Uterus (tissue), 4 donors: ENCODE measurements around the gene C7orf57. TPM values are rescaled to one million over a fixed set of nuclear protein-coding genes. Genes with fewer than 3 reads are reported as not detected.
A peak's percentile ranks its signal among the peaks of the same experiment; 100 is the strongest.
"Not testable (repeated sequence)": the region's sequence is repeated elsewhere in the genome, so short reads cannot be mapped to it uniquely, and the experiment has no call there.

Experiments
- DNase-seq, 2 donors: peaks; one replicate each; pipeline ENCODE4 v3.0.0-alpha.2; 2019 to 2020
- H3K27ac ChIP-seq, 2 donors: fragments of 200-600 bp; sonication (generic); 1 replicate in 1 of 2; 2 replicates in 1 of 2; pipeline ENCODE4 v1.5.1; 2016 to 2018
- H3K27me3 ChIP-seq, 2 donors: fragments of 200-600 bp; sonication (generic); one replicate each; pipeline ENCODE4 v1.5.1; 2018 to 2019; ENCODE audit warnings: control low read depth in 1 of 2
- H3K36me3 ChIP-seq, 2 donors: fragments of 200-600 bp; sonication (generic); one replicate each; pipeline ENCODE4 v1.5.1; 2019; ENCODE audit warnings: control low read depth in 1 of 2
- H3K4me1 ChIP-seq, 2 donors: fragments of 200-600 bp; sonication (generic); one replicate each; pipeline ENCODE4 v1.5.1; 2018 to 2019; ENCODE audit warnings: control low read depth in 1 of 2
- H3K4me3 ChIP-seq, 2 donors: fragments of 200-600 bp; sonication (generic); 1 replicate in 1 of 2; 2 replicates in 1 of 2; pipeline ENCODE4 v1.5.1; 2018 to 2019; ENCODE audit warnings: mild to moderate bottlenecking in 1 of 2
- H3K9me3 ChIP-seq, 2 donors: fragments of 200-600 bp; sonication (generic); one replicate each; pipeline ENCODE4 v1.5.1; 2019; ENCODE audit warnings: control low read depth in 1 of 2
- POLR2A ChIP-seq, 2 donors: fragments of 450-650 bp; IDR thresholded peaks; one replicate each; pipeline ENCODE4 v1.6.1; 2016; ENCODE audit warnings: antibody characterized with exemption in 2 of 2, mild to moderate bottlenecking in 1 of 2, moderate library complexity in 1 of 2
- intact Hi-C: fragments of 100-400 bp; cut with DNase I; formaldehyde crosslinking; loops from one replicate; pipeline ENCODE4 v1.15.1; 2023; ENCODE audit warnings: low total_unique reads
- total RNA-seq, 4 donors: library from RNA; depleted of rRNA in 3 of 4; stranded (reverse); fragments of >200 nt in 3 of 4; gene quantifications; one replicate each; pipeline versions ENCODE4 v1.1.0 to v1.2.4, GENCODE V29; 2014 to 2023
- TF ChIP-seq, protein P1 (sequence below), 4 experiments: fragments of 200-600 bp in 2 of 4; fragments of 450-650 bp in 2 of 4; sonication (generic) in 2 of 4; IDR thresholded peaks; one replicate each; pipeline ENCODE4 v1.5.1; 2016 to 2019; ENCODE audit warnings: antibody characterized with exemption in 4 of 4, mild to moderate bottlenecking in 2 of 4, moderate library complexity in 1 of 4
- donor health status: DM: yes; HTN: yes; CAD: no.

Gene C7orf57
- under 1 TPM in 1 of 4 donors, not detected in 3; 0.76 TPM for total RNA-seq

DNA sequence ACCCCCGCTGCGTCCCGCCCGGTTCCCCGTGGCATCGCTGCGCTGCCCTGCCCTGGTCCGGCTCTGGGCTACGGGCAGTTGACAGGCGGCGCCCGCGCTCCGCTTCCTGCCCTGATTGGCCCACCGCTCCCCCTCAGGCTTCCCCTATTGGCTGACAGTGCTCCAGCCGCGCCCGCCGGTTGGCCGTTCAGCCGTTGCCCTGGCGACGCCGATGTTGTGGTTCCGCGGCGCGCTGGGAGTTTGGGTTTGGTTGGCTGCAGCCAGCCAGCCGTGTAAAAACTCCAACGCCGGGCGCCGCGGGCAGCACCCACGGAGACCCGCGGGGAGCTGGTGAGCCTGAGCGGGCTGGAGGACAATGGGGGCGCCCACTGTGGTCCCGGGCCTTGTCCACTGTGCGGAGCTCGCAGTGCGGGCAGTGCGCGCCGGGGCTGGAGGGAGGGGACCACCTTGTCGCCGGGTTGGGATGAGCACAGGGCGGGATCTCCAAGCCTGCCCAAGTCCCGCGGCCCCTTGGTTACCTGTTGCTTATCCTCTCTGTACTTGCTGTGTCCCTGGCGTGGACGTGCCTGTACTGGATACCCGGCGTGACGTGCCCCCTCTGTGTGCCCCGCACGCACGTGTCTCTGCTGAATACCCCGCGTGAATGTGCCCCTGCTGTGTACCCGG lies at the start of gene C7orf57:
C7orf57 (plus strand) TSS at position 243 of the 666 bp plus-strand sequence. CDS start 766 bp downstream, outside the sequence.
- no peaks in the 10 kb centered on the region for H3K27me3 ChIP-seq
- H3K27ac ChIP-seq: no peak within 1 kb of the TSS
- H3K4me1 ChIP-seq: no peaks in the 10 kb centered on the region
- DNase-seq: peak; percentile 73 to 83
- peak within 1 kb of the TSS; percentile 30 to 37 for H3K4me3 ChIP-seq
- intact Hi-C loops: loop anchor here (10.0 kb wide), 1 partner anchor 79 kb away; no protein-coding TSS in a partner anchor
- H3K36me3 ChIP-seq: no peaks in the 10 kb centered on the region
- TF ChIP-seq, protein P1, sequence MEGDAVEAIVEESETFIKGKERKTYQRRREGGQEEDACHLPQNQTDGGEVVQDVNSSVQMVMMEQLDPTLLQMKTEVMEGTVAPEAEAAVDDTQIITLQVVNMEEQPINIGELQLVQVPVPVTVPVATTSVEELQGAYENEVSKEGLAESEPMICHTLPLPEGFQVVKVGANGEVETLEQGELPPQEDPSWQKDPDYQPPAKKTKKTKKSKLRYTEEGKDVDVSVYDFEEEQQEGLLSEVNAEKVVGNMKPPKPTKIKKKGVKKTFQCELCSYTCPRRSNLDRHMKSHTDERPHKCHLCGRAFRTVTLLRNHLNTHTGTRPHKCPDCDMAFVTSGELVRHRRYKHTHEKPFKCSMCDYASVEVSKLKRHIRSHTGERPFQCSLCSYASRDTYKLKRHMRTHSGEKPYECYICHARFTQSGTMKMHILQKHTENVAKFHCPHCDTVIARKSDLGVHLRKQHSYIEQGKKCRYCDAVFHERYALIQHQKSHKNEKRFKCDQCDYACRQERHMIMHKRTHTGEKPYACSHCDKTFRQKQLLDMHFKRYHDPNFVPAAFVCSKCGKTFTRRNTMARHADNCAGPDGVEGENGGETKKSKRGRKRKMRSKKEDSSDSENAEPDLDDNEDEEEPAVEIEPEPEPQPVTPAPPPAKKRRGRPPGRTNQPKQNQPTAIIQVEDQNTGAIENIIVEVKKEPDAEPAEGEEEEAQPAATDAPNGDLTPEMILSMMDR (IDR thresholded peaks at IDR 0.05): peak; percentile 15 to 46 (median 34)
- TF ChIP-seq POLR2A (IDR thresholded peaks at IDR 0.05): no peak
- H3K9me3 ChIP-seq: no peaks in the 10 kb centered on the region

DNA sequence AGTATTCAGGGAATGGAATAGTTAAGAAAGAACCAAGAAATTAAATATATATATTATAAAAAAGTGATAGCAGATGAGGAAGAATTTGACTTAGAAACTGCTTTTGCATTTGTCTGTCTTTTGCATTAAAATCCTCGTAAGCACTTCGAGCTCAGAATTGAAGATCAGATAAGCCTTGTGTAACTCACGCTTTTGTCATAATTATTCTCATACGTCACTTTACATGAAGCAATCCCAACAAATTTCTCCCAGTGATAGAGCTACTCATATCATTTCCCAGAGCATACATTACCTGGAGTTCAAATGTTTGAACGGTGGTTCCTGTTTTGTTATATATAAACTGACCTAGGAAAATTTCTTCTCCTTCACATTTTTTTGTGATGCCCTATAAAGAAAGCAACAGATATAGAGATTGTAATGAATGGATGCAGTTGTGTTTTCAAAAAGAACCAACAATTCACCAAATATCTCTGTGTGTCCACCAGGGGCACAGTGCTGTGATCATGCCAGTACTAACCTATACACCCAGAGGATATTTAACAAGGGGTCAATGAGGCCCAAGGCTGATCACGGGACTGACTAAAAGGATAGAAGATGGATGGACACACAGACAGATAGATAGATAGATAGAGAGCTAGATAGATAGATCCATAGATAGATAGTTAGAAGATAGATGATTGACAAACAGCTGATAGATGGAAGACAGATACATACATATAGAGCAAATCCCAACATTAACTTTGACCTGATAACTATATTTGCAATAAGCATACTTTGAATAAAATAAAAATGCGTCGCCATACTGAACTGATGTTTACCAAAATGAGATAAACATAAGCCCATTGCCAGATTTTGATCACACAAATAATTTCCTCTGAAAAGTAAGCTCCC lies 46.6 kb upstream of the C7orf57 start:
- TF ChIP-seq POLR2A (IDR thresholded peaks at IDR 0.05): no peak
- TF ChIP-seq, protein P1 (IDR thresholded peaks at IDR 0.05): no peak
- Histone ChIP-seq H3K9me3 (no peaks in the 10 kb centered on the region), H3K36me3 (no peaks in the 10 kb centered on the region), H3K4me3 (no peak overlapping the region), H3K4me1 (no peaks in the 10 kb centered on the region), H3K27ac (no peak overlapping the region), H3K27me3 (no peaks in the 10 kb centered on the region)
- intact Hi-C loops: no loop called here
- DNase-seq: no peak

DNA sequence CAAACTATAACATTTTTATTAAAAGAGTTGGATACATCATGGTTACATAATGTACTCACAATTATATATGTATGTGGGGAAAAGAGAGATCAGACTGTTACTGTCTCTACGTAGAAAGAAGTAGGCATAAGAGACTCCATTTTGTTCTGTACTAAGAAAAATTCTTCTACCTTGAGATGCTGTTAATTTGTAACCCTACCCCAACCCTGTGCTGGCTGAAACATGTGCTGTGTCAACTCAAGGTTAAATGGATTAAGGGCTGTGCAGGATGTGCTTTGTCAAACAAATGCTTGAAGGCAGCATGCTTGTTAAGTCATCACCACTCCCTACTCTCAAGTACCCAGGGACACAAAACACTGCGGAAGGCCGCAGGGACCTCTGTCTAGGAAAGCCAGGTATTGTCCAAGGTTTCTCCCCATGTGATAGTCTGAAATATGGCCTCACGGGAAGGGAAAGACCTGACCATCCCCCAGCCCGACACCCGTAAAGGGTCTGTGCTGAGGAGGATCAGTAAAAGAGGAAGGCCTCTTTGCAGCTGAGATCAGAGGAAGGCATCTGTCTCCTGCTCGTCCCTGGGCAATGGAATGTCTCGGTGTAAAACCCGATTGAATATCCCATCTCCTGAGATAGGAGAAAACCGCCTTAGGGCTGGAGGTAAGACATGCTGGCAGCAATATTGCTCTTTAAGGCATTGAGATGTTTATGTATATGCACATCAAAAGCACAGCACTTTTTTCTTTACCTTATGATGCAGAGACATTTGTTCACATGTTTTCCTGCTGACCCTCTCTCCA lies 45.5 kb upstream of the C7orf57 start:
- H3K4me3 ChIP-seq, DNase-seq, H3K27me3 ChIP-seq, H3K36me3 ChIP-seq, H3K9me3 ChIP-seq, H3K4me1 ChIP-seq, H3K27ac ChIP-seq: not testable (repeated sequence)
- intact Hi-C loops: loop anchor here (10.0 kb wide), 1 partner anchor 125 kb away; no protein-coding TSS in a partner anchor

DNA sequence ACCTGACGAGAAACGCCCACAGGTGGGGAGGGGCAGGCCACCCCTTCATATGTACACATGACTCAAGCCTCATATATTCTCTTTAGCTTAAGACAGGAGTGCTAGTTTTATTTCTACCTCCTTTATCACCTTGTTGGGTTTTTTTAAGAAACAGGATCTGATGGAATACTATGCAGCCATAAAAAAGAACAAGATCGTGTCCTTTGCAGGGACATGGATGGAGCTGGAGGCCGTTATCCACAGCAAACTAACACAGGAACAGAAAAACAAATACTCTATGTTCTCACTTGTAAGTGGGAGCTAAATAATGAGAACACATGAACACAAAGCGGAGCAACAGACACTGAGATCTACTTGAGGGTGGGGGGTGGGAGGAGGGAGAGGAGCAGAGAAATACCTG lies 44.8 kb upstream of the C7orf57 start:
- Histone ChIP-seq H3K4me1 (no peaks in the 10 kb centered on the region), H3K27me3 (no peaks in the 10 kb centered on the region), H3K9me3 (no peaks in the 10 kb centered on the region), H3K4me3 (no peak overlapping the region), H3K36me3 (no peaks in the 10 kb centered on the region), H3K27ac (peak overlapping the region in 1 of 2 donors; percentile 55)
- intact Hi-C loops: loop anchor here (10.0 kb wide), 1 partner anchor 124 kb away; no protein-coding TSS in a partner anchor
- TF ChIP-seq, protein P1 (IDR thresholded peaks at IDR 0.05): no peak
- no peak for TF ChIP-seq POLR2A (IDR thresholded peaks at IDR 0.05)
- DNase-seq: no peak

DNA sequence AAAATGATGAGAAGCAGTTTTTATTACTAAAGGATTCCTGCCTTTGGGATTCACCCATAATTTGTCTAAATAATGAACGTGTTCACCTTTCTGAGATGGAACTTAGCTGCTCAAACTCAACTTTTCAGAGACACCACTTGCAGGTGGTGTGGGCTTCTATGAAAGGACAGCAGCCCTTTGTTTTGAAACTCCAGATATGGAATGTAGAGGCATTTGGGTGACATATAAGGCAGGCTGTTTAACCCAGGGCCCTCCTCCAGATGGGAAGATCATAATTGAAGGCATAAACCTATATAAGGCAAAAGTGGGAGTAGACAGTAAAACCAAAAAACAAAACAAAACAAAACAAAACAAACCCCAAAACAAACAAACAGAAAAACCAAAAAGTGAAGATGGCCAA lies 44.1 kb upstream of the C7orf57 start:
- H3K4me1 ChIP-seq: no peaks in the 10 kb centered on the region
- no peaks in the 10 kb centered on the region for H3K36me3 ChIP-seq
- peak overlapping the region; percentile 25 to 55 for H3K27ac ChIP-seq
- H3K27me3 ChIP-seq: no peaks in the 10 kb centered on the region
- DNase-seq: no peak
- peak overlapping the region in 1 of 2 donors; percentile 36 for H3K4me3 ChIP-seq
- intact Hi-C loops: loop anchor here (10.0 kb wide), 1 partner anchor 124 kb away; no protein-coding TSS in a partner anchor
- no peaks in the 10 kb centered on the region for H3K9me3 ChIP-seq
- TF ChIP-seq, protein P1 (IDR thresholded peaks at IDR 0.05): no peak
- no peak for TF ChIP-seq POLR2A (IDR thresholded peaks at IDR 0.05)
